Epithelial cell of umbilical artery (primary cell): ENCODE measurements around the gene WASF1. TPM values are rescaled to one million over a fixed set of nuclear protein-coding genes. Genes with fewer than 3 reads are reported as not detected.

Experiments
- total RNA-seq: library from RNA; depleted of rRNA; stranded (reverse); fragments of >200 nt; gene quantifications from 2 replicates; pipeline ENCODE4 v1.2.3, GENCODE V29; 2014

WASF1 gene
- total RNA-seq: 12.3 and 15.3 TPM in 2 replicates

GRCh38 chr6:110179406-110180227 is at the start of gene WASF1:
WASF1 (minus strand) TSS chr6:110179670; CDS start chr6:110127601, 52,069 bp downstream.

GRCh38 chr6:110180228-110181008 is 948 bp upstream of the WASF1 start, which contains the start of gene CDC40:
CDC40 (plus strand) TSS chr6:110180427; CDS start chr6:110180445, 18 bp downstream.

Other genes with a start within 250 kb of the WASF1 start
- not detected in 2 replicates for gene GPR6, start 201.4 kb downstream of the WASF1 start, total RNA-seq
- gene CDC40, start 757 bp upstream of the WASF1 start, total RNA-seq: 23.4 and 30.4 TPM in 2 replicates
- not detected in 2 replicates for gene METTL24, start 178.7 kb upstream of the WASF1 start, total RNA-seq
- gene DDO, start 235.9 kb upstream of the WASF1 start, total RNA-seq: under 0.01 and 1.1 TPM in 2 replicates